Spleen (tissue), 7 donors: ENCODE measurements around the gene TUBD1.

Source experiments
- CTCF ChIP-seq, 11 experiments: fragments of 200-600 bp in 7 of 11; fragments of 450-650 bp in 4 of 11; sonication (generic) in 4 of 11; IDR thresholded peaks in 8 of 11; conservative IDR thresholded peaks in 3 of 11; 1 replicate in 7 of 11; 2 replicates in 4 of 11; pipeline versions ENCODE4 v1.4.0 to v1.8.0; 2016 to 2021; ENCODE audit warnings: antibody characterized with exemption in 11 of 11, inconsistent platforms in 4 of 11, mild to moderate bottlenecking in 1 of 11
- POLR2A ChIP-seq, 3 donors: fragments of 450-650 bp; IDR thresholded peaks; one replicate each; pipeline ENCODE4 v1.5.1; 2017; ENCODE audit warnings: antibody characterized with exemption in 3 of 3, mild to moderate bottlenecking in 1 of 3
- POLR2AphosphoS5 ChIP-seq, 3 donors: sonication (generic); formaldehyde crosslinking; IDR thresholded peaks; one replicate each; pipeline ENCODE4 v1.5.1; 2017; ENCODE audit warnings: antibody characterized with exemption in 3 of 3
- donor health status: DM: no; HTN: no; CAD: no; lungs with moderate emphysema.
- donor health status: DM: no; HTN: no; CAD: no.
- donor health status: DM: no; HTN: no; CAD: no.

GRCh38 chr17:59941131-59941530 is 48.4 kb upstream of the TUBD1 start:
- TF ChIP-seq POLR2A (IDR thresholded peaks at IDR 0.05) = no peak
- TF ChIP-seq CTCF (IDR thresholded peaks at IDR 0.05 in 8 of 11, conservative IDR thresholded peaks at IDR 0.05 in 3 of 11) = no peak
- TF ChIP-seq POLR2AphosphoS5 (IDR thresholded peaks at IDR 0.05) = no peak
